Mesenchymal stem cell (in vitro differentiated cells and primary cell): Measurements from ENCODE around the gene RAB9B.
"Not testable (repeated sequence)": the region's sequence is repeated elsewhere in the genome, so short reads cannot be mapped to it uniquely, and the experiment has no call there.

Experiments
- DNase-seq: peaks from one replicate; pipeline ENCODE4 v3.0.0-alpha.2; 2013
- H2AFZ ChIP-seq: one replicate; pipeline ENCODE4 v1.6.1; 2013; ENCODE audit warnings: low read depth, mild to moderate bottlenecking, control low read depth, inconsistent platforms, low read length, moderate library complexity
- H2AK5ac ChIP-seq: 2 replicates; pipeline ENCODE4 v1.6.1; 2013; ENCODE audit warnings: low read length, moderate library complexity, mild to moderate bottlenecking, inconsistent platforms; ENCODE audit not compliant: severe bottlenecking
- H2BK120ac ChIP-seq: one replicate; pipeline ENCODE4 v1.6.1; 2013; ENCODE audit warnings: low read depth, mild to moderate bottlenecking, inconsistent platforms, low read length, moderate library complexity
- H2BK12ac ChIP-seq, 2 experiments: one replicate each; pipeline ENCODE4 v1.6.1; 2013; ENCODE audit warnings: inconsistent platforms in 2 of 2, low read length in 2 of 2, mild to moderate bottlenecking in 2 of 2, moderate library complexity in 2 of 2, control low read depth in 1 of 2
- H2BK15ac ChIP-seq: one replicate; pipeline ENCODE4 v1.6.1; 2013; ENCODE audit warnings: mild to moderate bottlenecking, low read depth, inconsistent platforms; ENCODE audit not compliant: poor library complexity, severe bottlenecking
- H2BK5ac ChIP-seq: 2 replicates; pipeline ENCODE4 v1.6.1; 2013; ENCODE audit warnings: low read depth, mild to moderate bottlenecking, low read length, control low read depth, inconsistent platforms; ENCODE audit not compliant: poor library complexity, severe bottlenecking
- H3K14ac ChIP-seq, 2 experiments: one replicate each; pipeline ENCODE4 v1.6.1; 2013; ENCODE audit warnings: inconsistent platforms in 2 of 2, low read length in 2 of 2, control low read depth in 1 of 2, mild to moderate bottlenecking in 1 of 2, moderate library complexity in 1 of 2
- H3K18ac ChIP-seq, 2 experiments: one replicate each; pipeline ENCODE4 v1.6.1; 2013; ENCODE audit warnings: inconsistent platforms in 2 of 2, low read length in 2 of 2, control low read depth in 1 of 2, low read depth in 1 of 2, mild to moderate bottlenecking in 1 of 2
- H3K23ac ChIP-seq, 2 experiments: one replicate each; pipeline ENCODE4 v1.6.1; 2013; ENCODE audit warnings: inconsistent platforms in 2 of 2, low read length in 2 of 2, mild to moderate bottlenecking in 2 of 2, moderate library complexity in 2 of 2, control low read depth in 1 of 2
- H3K27ac ChIP-seq: 2 replicates; pipeline ENCODE4 v1.5.1; 2013; ENCODE audit warnings: mild to moderate bottlenecking, moderate library complexity, low read length, control low read depth, inconsistent platforms; ENCODE audit not compliant: poor library complexity, severe bottlenecking
- H3K27me3 ChIP-seq, 2 experiments: 2 replicates each; pipeline versions ENCODE4 v1.6.1 to v1.7.0; 2013; ENCODE audit warnings: low read length in 2 of 2, mild to moderate bottlenecking in 2 of 2, moderate library complexity in 2 of 2, control low read depth in 1 of 2, inconsistent platforms in 1 of 2; ENCODE audit not compliant: control insufficient read depth in 1 of 2, insufficient read depth in 1 of 2
- H3K36me3 ChIP-seq, 2 experiments: 2 replicates each; pipeline versions ENCODE4 v1.6.1 to v1.7.0; 2013; ENCODE audit warnings: low read length in 2 of 2, control low read depth in 1 of 2, inconsistent platforms in 1 of 2, low read depth in 1 of 2, mild to moderate bottlenecking in 1 of 2; ENCODE audit not compliant: insufficient read depth in 2 of 2, control insufficient read depth in 1 of 2
- H3K4ac ChIP-seq, 2 experiments: one replicate each; pipeline ENCODE4 v1.6.1; 2013; ENCODE audit warnings: inconsistent platforms in 2 of 2, low read length in 2 of 2, mild to moderate bottlenecking in 2 of 2, moderate library complexity in 2 of 2, control low read depth in 1 of 2, low read depth in 1 of 2
- H3K4me1 ChIP-seq: 2 replicates; pipeline ENCODE4 v1.6.1; 2013; ENCODE audit warnings: low read depth, low read length, control low read depth; ENCODE audit not compliant: control insufficient read depth, insufficient read depth
- H3K4me2 ChIP-seq: 2 replicates; pipeline ENCODE4 v1.6.1; 2013; ENCODE audit warnings: low read length, mild to moderate bottlenecking, inconsistent platforms; ENCODE audit not compliant: poor library complexity, severe bottlenecking
- H3K4me3 ChIP-seq, 2 experiments: 2 replicates each; pipeline versions ENCODE4 v1.5.1 to v1.7.0; 2013; ENCODE audit warnings: low read length in 2 of 2, mild to moderate bottlenecking in 2 of 2, control low read depth in 1 of 2, low read depth in 1 of 2; ENCODE audit not compliant: insufficient read depth in 1 of 2
- H3K79me1 ChIP-seq: replicated peaks from 2 replicates; pipeline ENCODE4 v1.6.1; 2013; ENCODE audit warnings: mild to moderate bottlenecking, control low read depth, low read length, inconsistent platforms; ENCODE audit not compliant: poor library complexity, severe bottlenecking
- H3K9ac ChIP-seq: 2 replicates; pipeline ENCODE4 v1.7.0; 2013; ENCODE audit warnings: mild to moderate bottlenecking, low read length, moderate library complexity
- H3K9me3 ChIP-seq: 2 replicates; pipeline ENCODE4 v1.7.0; 2013; ENCODE audit warnings: mild to moderate bottlenecking, low read length; ENCODE audit not compliant: control insufficient read depth
- H4K8ac ChIP-seq: one replicate; pipeline ENCODE4 v1.6.1; 2013; ENCODE audit warnings: inconsistent platforms, mild to moderate bottlenecking, low read length, moderate library complexity
- H4K91ac ChIP-seq: one replicate; pipeline ENCODE4 v1.6.1; 2013; ENCODE audit warnings: mild to moderate bottlenecking, low read length, inconsistent platforms
- WGBS: methylation state at CpG from one replicate; pipeline ENCODE4 v1.1.7; 2013; ENCODE audit warnings: mixed read lengths; 5-methylcytosine and 5-hydroxymethylcytosine counted together

Gene RAB9B

GRCh38 chrX:103817101-103817500 is 15.0 kb downstream of the RAB9B start:
- H3K27ac ChIP-seq, H3K9ac ChIP-seq, H3K79me1 ChIP-seq, DNase-seq, H3K4ac ChIP-seq, H2AFZ ChIP-seq, H3K18ac ChIP-seq, H3K4me3 ChIP-seq, H2BK15ac ChIP-seq, H3K4me1 ChIP-seq, H4K91ac ChIP-seq, H3K9me3 ChIP-seq, H4K8ac ChIP-seq, H3K4me2 ChIP-seq, H2BK5ac ChIP-seq, H3K36me3 ChIP-seq, H2AK5ac ChIP-seq, H3K23ac ChIP-seq, H3K27me3 ChIP-seq, H2BK12ac ChIP-seq, H2BK120ac ChIP-seq, H3K14ac ChIP-seq: not testable (repeated sequence)
- WGBS = 48% methylated on average over 4 of the region's 5 CpGs

- H3K4me1 ChIP-seq = no peaks in the 10 kb centered on the region
- H2BK12ac ChIP-seq = no peak overlapping the region
- no peak overlapping the region for H3K18ac ChIP-seq
- no peak overlapping the region for H4K8ac ChIP-seq
- WGBS = 85% methylated on average over 3 of the region's 3 CpGs
- H3K4ac ChIP-seq = no peak overlapping the region
- no peaks in the 10 kb centered on the region for H3K36me3 ChIP-seq
- H2BK15ac ChIP-seq = no peak overlapping the region
- H3K79me1 ChIP-seq = no peaks in the 10 kb centered on the region
- H3K9me3 ChIP-seq = no peaks in the 10 kb centered on the region
- no peak overlapping the region for H2AK5ac ChIP-seq
- no peak overlapping the region for H4K91ac ChIP-seq
- no peak overlapping the region for H2AFZ ChIP-seq
- H2BK120ac ChIP-seq = no peak overlapping the region
- H3K27ac ChIP-seq = no peak overlapping the region
- no peak overlapping the region for H2BK5ac ChIP-seq
- H3K9ac ChIP-seq = no peak overlapping the region
- no peak overlapping the region for H3K23ac ChIP-seq
- H3K4me2 ChIP-seq = no peak overlapping the region
- peaks cover 0 to 25% of the 10 kb centered on the region in 2 experiments for H3K27me3 ChIP-seq
- DNase-seq = no peak
- H3K14ac ChIP-seq = no peak overlapping the region
- H3K4me3 ChIP-seq = no peak overlapping the region
Measured at GRCh38 chrX:103811858-103812257, 20.2 kb downstream of the RAB9B start.

GRCh38 chrX:103806862-103807474 is 25.1 kb downstream of the RAB9B start:
- Histone ChIP-seq H2BK15ac (no peak overlapping the region), H3K27ac (no peak overlapping the region)
- 47% methylated on average over 3 of the region's 4 CpGs for WGBS

GRCh38 chrX:103805860-103806259 is 26.2 kb downstream of the RAB9B start:
- no peak for DNase-seq
- H3K27me3 ChIP-seq = peaks cover 0 to 35% of the 10 kb centered on the region in 2 experiments
- no peak overlapping the region for H4K8ac ChIP-seq
- H3K36me3 ChIP-seq = no peaks in the 10 kb centered on the region
- no peak overlapping the region for H3K4ac ChIP-seq
- H3K4me3 ChIP-seq = no peak overlapping the region
- H3K27ac ChIP-seq = no peak overlapping the region
- H3K14ac ChIP-seq = no peak overlapping the region
- H2AK5ac ChIP-seq = no peak overlapping the region
- no peak overlapping the region for H2BK15ac ChIP-seq
- no peak overlapping the region for H2BK120ac ChIP-seq
- no peak overlapping the region for H3K4me2 ChIP-seq
- H3K23ac ChIP-seq = no peak overlapping the region
- no peak overlapping the region for H2BK5ac ChIP-seq
- H3K79me1 ChIP-seq = no peaks in the 10 kb centered on the region
- no peaks in the 10 kb centered on the region for H3K4me1 ChIP-seq
- H3K18ac ChIP-seq = no peak overlapping the region
- no peaks in the 10 kb centered on the region for H3K9me3 ChIP-seq
- H2AFZ ChIP-seq = no peak overlapping the region
- no peak overlapping the region for H4K91ac ChIP-seq
- H3K9ac ChIP-seq = no peak overlapping the region
- H2BK12ac ChIP-seq = no peak overlapping the region

More at GRCh38 chrX:103806862-103807474, 25.1 kb downstream of the RAB9B start:
- H3K9ac ChIP-seq = no peak overlapping the region
- no peak overlapping the region for H2AK5ac ChIP-seq
- no peak overlapping the region for H3K23ac ChIP-seq
- no peak overlapping the region for H2BK12ac ChIP-seq
- H4K8ac ChIP-seq = no peak overlapping the region
- H4K91ac ChIP-seq = no peak overlapping the region
- H3K4me1 ChIP-seq = no peaks in the 10 kb centered on the region
- no peak overlapping the region for H3K18ac ChIP-seq
- no peak for DNase-seq
- no peak overlapping the region for H3K4me3 ChIP-seq
- no peak overlapping the region for H3K4ac ChIP-seq
- no peak overlapping the region for H3K14ac ChIP-seq
- H2BK120ac ChIP-seq = no peak overlapping the region
- no peaks in the 10 kb centered on the region for H3K9me3 ChIP-seq
- no peak overlapping the region for H3K4me2 ChIP-seq
- H3K79me1 ChIP-seq = no peaks in the 10 kb centered on the region
- no peak overlapping the region for H2BK5ac ChIP-seq
- H3K27me3 ChIP-seq = peaks cover 0 to 31% of the 10 kb centered on the region in 2 experiments
- no peak overlapping the region for H2AFZ ChIP-seq
- no peaks in the 10 kb centered on the region for H3K36me3 ChIP-seq
